ENCODE data around the gene GARIN5A.
"Not testable (repeated sequence)": the region's sequence is repeated elsewhere in the genome, so short reads cannot be mapped to it uniquely, and the experiment has no call there.

Gene GARIN5A

GRCh38 chr19:50447750-50448149, 28.9 kb downstream of the GARIN5A start:
- no peak overlapping the region for H3K27ac ChIP-seq
- no peak overlapping the region for H3K4me3 ChIP-seq

DNA sequence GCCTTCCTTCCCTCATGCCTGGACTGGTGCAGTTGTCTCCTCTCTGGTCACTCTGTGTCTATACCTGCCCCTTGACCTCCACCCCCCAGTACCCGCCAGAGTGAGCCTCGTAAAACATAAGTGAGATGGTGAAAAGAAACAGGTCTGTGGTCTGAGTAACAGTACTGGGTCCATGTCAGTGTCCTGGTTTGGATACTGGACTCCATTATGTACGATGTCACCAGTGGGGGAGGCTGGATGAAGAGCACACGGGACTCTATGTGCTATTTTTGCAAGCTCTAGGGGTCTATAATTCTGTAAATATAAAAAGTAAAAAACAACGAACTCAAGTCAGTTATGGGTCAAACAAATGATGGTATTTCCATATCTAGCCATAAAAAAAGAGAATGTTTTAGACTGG, 29.6 kb downstream of the GARIN5A start:
- no peak overlapping the region for H3K27ac ChIP-seq
- no peak overlapping the region for H3K4me3 ChIP-seq

- Histone ChIP-seq H3K4me3 (no peak overlapping the region), H3K27ac (no peak overlapping the region)
Observed at GRCh38 chr19:50444059-50444458, 32.6 kb downstream of the GARIN5A start.

DNA sequence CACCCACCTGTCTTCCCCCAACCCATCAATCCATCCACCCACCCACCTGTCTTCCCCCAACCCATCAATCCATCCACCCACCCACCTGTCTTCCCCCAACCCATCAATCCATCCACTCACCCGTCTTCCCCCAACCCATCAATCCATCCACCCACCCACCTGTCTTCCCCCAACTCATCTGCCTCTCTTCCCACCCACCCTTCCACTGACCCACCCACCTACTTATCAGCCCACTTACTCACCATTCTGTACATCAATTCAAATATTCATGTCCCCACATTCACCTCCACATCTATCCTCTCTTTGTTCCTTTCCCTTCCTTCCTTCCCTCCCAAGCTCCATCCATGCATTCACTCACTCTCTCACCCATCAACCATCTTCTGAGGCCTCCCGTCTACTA, 37.5 kb downstream of the GARIN5A start:
- not testable (repeated sequence) for H3K4me3 ChIP-seq, H3K27ac ChIP-seq

DNA sequence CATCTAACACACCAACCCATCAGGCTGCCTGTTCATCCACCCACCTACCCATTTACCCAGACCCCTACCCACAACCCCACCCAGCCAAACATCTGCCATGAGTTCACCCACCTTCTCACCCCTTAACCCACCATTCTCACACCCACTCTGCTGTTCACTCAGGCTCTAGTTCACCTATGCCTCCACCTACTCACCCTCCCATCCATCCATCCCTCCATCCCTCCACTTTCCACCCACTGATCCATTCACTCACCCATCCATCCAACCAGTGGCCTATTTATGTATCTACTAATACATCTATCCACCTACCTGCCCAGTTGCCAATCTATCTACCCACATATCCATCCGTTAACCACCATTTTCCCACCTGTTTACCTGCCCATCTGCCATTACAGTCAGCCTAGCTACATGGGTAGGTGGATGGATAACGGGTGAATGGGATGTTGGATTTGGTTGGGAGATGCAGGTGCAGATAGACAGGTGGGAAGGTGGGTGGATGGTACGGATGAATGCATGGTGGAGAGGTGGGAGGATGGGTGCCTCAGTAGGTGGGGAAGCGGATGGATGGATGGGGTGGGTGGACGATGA, 38.7 kb downstream of the GARIN5A start:
- Histone ChIP-seq H3K4me3 (no peak overlapping the region), H3K27ac (no peak overlapping the region)

DNA sequence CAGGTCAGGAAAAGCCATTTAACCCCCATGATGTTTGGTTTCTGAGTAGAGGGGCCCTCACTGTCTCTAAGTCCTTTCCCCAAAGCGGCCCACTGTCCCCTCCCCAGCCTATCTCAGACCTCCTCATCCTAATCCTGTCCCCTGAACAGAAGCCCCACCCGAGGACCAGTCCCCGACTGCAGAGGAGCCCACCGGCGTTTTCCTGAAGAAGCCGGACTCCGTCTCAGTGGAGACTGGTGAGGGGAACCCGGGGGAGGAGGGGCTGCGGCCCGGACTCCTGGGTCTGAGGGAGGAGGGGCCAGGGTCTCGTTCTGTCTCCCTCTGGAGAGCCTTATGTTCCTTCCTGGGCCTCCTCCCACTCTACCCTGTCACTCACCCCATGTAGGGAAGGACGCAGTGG, 41.0 kb downstream of the GARIN5A start:
- H3K4me3 ChIP-seq, result no peak overlapping the region
- no peak overlapping the region for H3K27ac ChIP-seq

DNA sequence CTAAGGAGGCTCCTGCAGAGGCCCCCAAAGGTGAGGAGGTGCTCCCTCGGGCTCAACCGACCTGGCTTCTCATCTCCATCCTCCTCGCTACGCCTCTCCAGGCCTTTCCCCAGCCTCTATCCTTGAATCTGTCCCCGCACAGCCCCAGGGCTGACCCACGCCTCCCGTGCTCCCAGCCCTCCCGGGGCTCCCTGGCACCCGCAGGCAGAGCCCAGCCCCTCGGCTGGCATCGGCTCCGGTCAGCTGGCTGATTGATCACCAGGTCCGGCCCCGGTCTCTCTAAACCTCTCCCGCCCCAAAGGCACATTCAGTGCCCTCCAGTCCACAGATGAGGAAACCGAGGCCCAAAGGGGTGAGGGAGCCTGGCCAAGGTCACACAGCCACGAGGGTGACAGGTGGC, 41.4 kb downstream of the GARIN5A start:
- H3K4me3 ChIP-seq, result no peak overlapping the region
- no peak overlapping the region for H3K27ac ChIP-seq

DNA sequence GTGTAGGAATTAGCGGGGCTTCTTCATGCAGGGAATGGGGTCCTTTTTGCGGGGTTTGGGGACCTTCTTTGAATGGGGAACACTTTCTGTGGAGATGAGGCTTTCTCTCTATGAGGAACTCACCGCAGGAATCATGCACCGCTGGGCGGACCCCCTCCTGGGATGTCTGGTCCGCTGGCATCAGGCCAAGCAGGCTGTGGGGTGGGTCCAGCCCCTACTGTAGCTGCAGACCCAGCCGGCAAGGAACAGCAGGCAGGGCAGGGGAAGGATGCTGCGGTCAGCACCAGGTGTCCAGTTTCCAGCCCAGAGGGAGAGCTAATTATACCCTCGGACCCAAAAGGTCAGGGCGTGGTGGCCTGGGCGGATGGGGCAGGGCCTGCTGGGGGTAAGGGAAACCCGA, 42.1 kb downstream of the GARIN5A start:
- no peak overlapping the region for H3K4me3 ChIP-seq

GRCh38 chr19:50433201-50434180, 43.2 kb downstream of the GARIN5A start:
- Histone ChIP-seq H3K4me3 (no peak overlapping the region), H3K27ac (no peak overlapping the region)

More for the DNA sequence above, 42.1 kb downstream of the GARIN5A start:
- H3K27ac ChIP-seq, result no peak overlapping the region

GRCh38 chr19:50432221-50433028, 44.2 kb downstream of the GARIN5A start, which contains the start of gene MYBPC2:
Gene MYBPC2 (plus strand): TSS chr19:50432892. CDS start chr19:50432954, 62 bp downstream.
- peak within 1 kb of the TSS; percentile 50 to 94 (median 78) for H3K27ac ChIP-seq

GRCh38 chr19:50431343-50432220, 45.1 kb downstream of the GARIN5A start:
- H3K27ac ChIP-seq, result peak overlapping the region; percentile 50 to 94 (median 78)
- peak overlapping the region; percentile 51 to 79 (median 61) for H3K4me3 ChIP-seq

More at GRCh38 chr19:50432221-50433028, 44.2 kb downstream of the GARIN5A start, which contains the start of gene MYBPC2:
- H3K4me3 ChIP-seq, result peak within 1 kb of the TSS; percentile 51 to 79 (median 61)

DNA sequence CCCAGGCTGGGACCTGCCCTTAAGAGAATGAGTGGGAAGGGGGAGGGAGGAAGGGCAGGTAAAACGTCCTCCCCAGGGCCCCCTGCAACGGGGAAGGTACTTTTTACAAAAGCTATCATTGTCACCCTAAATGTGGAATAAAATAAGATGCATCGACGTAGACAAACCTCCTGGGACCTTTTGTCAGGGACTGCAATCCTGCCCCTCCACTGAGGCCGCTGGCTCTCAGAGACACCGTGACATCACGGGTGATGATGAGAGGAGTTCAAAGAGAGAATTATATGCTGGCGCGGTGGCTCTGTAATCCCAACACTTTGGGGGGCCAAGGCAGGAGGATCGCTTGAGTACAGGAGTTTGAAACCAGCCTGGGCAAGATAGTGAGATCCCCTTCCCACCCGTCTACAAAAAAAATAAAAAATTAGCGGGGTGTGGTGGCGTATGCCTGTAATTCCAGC, 45.7 kb downstream of the GARIN5A start:
- Histone ChIP-seq H3K4me3 (peak overlapping the region in 6 of 7 experiments; percentile 51 to 79 (median 61)), H3K27ac (peak overlapping the region in 18 of 21 experiments; percentile 67 to 94 (median 82))

GRCh38 chr19:50428772-50429463, 47.7 kb downstream of the GARIN5A start:
- Histone ChIP-seq H3K4me3 (no peak overlapping the region), H3K27ac (peak overlapping the region in 1 of 21 experiments; percentile 56)

GRCh38 chr19:50427997-50428425, 48.6 kb downstream of the GARIN5A start:
- peak overlapping the region in 15 of 21 experiments; percentile 15 to 79 (median 62) for H3K27ac ChIP-seq
- H3K4me3 ChIP-seq, result peak overlapping the region in 5 of 7 experiments; percentile 2 to 37 (median 22)

GRCh38 chr19:50427318-50427925, 49.2 kb downstream of the GARIN5A start:
- Histone ChIP-seq H3K4me3 (peak overlapping the region in 5 of 7 experiments; percentile 2 to 37 (median 22)), H3K27ac (peak overlapping the region in 10 of 21 experiments; percentile 15 to 79 (median 63))

DNA sequence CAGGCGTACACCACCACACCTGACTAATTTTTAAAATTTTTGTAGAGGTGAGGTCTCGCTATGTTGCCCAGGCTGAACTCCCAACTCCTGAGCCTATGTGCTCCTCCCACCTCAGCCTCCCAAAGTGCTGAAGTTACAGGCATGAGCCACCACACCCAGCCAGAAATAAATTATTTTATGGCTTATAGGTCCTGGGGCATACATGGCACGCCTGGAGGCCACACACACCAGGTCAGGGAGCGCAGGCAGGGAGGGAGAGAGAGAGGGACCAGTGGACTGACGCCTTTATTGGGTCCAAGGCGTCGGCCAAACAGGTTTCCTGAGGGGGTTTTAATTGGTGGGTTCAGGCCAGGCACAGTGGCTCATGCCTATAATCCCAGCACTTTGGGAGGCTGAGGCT, 51.1 kb downstream of the GARIN5A start:
- H3K4me3 ChIP-seq, result no peak overlapping the region
- no peak overlapping the region for H3K27ac ChIP-seq

DNA sequence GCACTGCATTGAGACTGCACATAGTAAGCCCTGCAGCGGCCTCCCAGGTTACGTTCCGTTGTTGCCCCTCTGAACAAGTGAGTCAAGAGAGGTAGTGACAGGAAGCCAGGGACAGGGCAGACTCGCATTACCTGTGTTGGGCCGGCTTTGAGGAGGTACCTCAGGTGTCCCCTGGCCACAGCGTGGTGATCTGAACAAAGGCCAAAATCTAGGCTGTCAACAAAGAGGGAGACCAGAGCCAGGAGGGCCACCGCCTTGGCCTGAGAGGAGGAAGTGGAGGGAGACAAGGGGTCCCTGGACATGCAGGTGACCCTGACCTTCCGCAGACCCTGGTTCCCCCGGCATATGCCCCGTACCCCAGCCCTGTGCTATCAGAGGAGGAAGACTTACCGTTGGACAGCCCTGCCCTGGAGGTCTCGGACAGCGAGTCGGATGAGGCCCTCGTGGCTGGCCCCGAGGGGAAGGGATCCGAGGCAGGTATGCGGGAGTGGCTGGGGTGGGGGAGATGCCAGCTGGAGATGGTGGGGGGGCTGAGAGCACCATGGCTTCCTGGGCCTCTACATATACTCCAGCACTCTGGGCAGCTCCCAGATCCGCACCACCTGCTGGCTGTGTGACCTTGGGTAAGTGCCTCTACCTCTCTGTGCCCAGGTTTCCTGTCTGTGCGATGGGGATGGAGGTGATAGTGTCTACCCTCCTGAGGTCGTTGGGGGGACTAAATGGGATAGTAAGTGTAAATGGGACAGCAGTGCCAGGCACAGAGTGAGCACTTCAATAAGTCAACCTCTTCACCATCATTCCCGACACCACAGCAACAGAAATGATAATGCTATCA, 53.2 kb downstream of the GARIN5A start:
- Histone ChIP-seq H3K27ac (no peak overlapping the region), H3K4me3 (no peak overlapping the region)
